ENCODE results near the gene SLC44A2. TPM values are rescaled to one million over a fixed set of nuclear protein-coding genes. Genes with fewer than 3 reads are reported as not detected.

Gene SLC44A2
- total and polyA plus RNA-seq, 10 donors: 108 to 358 (median 225) TPM

DNA sequence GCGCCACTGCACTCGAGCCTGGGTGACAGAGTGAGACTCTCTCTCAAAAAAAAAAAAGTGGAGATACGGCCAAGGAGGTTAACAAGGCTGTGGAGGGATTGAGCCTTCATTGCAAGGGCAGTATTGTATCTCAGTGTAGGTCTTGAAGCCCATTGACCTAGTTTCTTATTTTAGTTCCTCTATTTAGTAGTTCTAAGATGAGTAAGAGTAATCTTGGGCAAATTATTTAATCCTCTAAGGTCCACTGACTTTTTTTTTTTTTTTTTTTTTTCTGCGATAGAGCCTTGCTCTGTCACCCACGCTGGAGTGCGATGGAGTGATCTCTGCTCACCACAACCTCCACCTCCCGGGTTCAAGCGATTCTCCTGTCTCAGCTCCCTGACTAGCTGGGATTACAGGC lies 14.5 kb downstream of the SLC44A2 start:
- Histone ChIP-seq H3K27me3 (replicated peaks in 1 of 7) (no peaks in the 10 kb centered on the region), H3K36me3 (peaks cover 0 to 98% (median 84%) of the 10 kb centered on the region in 6 donors), H3K9me3 (no peaks in the 10 kb centered on the region), H3K4me3 (no peak overlapping the region), H3K27ac (peak overlapping the region in 5 of 8 donors; percentile 11 to 75 (median 38)), H3K4me1 (peaks cover 16 to 100% (median 63%) of the 10 kb centered on the region in 6 donors)
- WGBS, 5 donors: 52 to 69% (median 66%) methylated on average over 8 of the region's 8 CpGs
- no peak for TF ChIP-seq POLR2AphosphoS5 (IDR thresholded peaks at IDR 0.05)
- TF ChIP-seq, protein P1, sequence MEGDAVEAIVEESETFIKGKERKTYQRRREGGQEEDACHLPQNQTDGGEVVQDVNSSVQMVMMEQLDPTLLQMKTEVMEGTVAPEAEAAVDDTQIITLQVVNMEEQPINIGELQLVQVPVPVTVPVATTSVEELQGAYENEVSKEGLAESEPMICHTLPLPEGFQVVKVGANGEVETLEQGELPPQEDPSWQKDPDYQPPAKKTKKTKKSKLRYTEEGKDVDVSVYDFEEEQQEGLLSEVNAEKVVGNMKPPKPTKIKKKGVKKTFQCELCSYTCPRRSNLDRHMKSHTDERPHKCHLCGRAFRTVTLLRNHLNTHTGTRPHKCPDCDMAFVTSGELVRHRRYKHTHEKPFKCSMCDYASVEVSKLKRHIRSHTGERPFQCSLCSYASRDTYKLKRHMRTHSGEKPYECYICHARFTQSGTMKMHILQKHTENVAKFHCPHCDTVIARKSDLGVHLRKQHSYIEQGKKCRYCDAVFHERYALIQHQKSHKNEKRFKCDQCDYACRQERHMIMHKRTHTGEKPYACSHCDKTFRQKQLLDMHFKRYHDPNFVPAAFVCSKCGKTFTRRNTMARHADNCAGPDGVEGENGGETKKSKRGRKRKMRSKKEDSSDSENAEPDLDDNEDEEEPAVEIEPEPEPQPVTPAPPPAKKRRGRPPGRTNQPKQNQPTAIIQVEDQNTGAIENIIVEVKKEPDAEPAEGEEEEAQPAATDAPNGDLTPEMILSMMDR (IDR thresholded peaks at IDR 0.05 in 8 of 11, conservative IDR thresholded peaks at IDR 0.05 in 3 of 11): no peak
- TF ChIP-seq POLR2A (IDR thresholded peaks at IDR 0.05): no peak
- intact Hi-C loops (cut with DNase I; ENCODE audit: low total_unique reads): no loop called here
- no peak for DNase-seq

DNA sequence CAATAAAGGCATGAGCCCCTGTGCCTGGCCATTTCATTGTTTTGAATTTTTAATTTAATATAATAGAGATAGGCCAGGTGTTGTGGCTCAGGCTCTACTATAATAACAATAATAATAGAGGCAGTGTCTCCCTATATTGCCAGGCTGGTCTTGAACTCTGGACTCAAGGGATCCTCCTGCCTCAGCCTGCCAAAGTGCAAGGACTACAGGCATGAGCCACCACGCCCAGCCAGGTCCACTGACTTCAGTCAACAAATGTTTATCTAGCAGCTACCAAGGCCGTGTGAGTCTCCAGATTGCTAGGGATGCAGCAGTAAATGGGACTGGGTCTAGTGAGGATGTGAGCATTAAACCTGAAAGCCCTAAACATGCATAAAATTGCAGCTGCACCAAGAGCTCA lies 15.0 kb downstream of the SLC44A2 start:
- Histone ChIP-seq H3K36me3 (peaks cover 0 to 93% (median 79%) of the 10 kb centered on the region in 6 donors), H3K27ac (peak overlapping the region in 4 of 8 donors; percentile 11 to 70 (median 28)), H3K9me3 (no peaks in the 10 kb centered on the region), H3K4me1 (peaks cover 16 to 100% (median 61%) of the 10 kb centered on the region in 6 donors), H3K27me3 (replicated peaks in 1 of 7) (no peaks in the 10 kb centered on the region), H3K4me3 (no peak overlapping the region)
- intact Hi-C loops (cut with DNase I; ENCODE audit: low total_unique reads): no loop called here
- WGBS, 5 donors: 51 to 100% (median 84%) methylated on average over 2 of the region's 2 CpGs
- TF ChIP-seq, protein P1 (IDR thresholded peaks at IDR 0.05 in 8 of 11, conservative IDR thresholded peaks at IDR 0.05 in 3 of 11): no peak
- TF ChIP-seq POLR2AphosphoS5 (IDR thresholded peaks at IDR 0.05) (no peak), POLR2A (IDR thresholded peaks at IDR 0.05) (no peak)
- no peak for DNase-seq

GRCh38 chr19:10641248-10641647 lies 15.9 kb downstream of the SLC44A2 start:
- intact Hi-C loops (cut with DNase I; ENCODE audit: low total_unique reads): no loop called here
- peaks cover 0 to 84% (median 70%) of the 10 kb centered on the region in 6 donors for H3K36me3 ChIP-seq
- H3K27me3 ChIP-seq (replicated peaks in 1 of 7): no peaks in the 10 kb centered on the region
- peak overlapping the region in 1 of 8 donors; percentile 9 for H3K27ac ChIP-seq
- no peaks in the 10 kb centered on the region for H3K9me3 ChIP-seq
- no peak for DNase-seq
- 63 to 71% (median 65%) methylated on average over 4 of the region's 4 CpGs for WGBS, 5 donors
- no peak overlapping the region for H3K4me3 ChIP-seq
- TF ChIP-seq POLR2AphosphoS5 (IDR thresholded peaks at IDR 0.05) (no peak), POLR2A (IDR thresholded peaks at IDR 0.05) (no peak)
- TF ChIP-seq, protein P1 (IDR thresholded peaks at IDR 0.05 in 8 of 11, conservative IDR thresholded peaks at IDR 0.05 in 3 of 11): no peak
- H3K4me1 ChIP-seq: peaks cover 16 to 92% (median 53%) of the 10 kb centered on the region in 6 donors

- H3K36me3 ChIP-seq: peaks cover 0 to 70% (median 56%) of the 10 kb centered on the region in 6 donors
- no peak for DNase-seq
- 63 to 88% (median 69%) methylated on average over 25 of the region's 25 CpGs for WGBS, 5 donors
- no peak overlapping the region for H3K4me3 ChIP-seq
- H3K9me3 ChIP-seq: no peaks in the 10 kb centered on the region
- peak overlapping the region in 6 of 8 donors; percentile 22 to 76 (median 66) for H3K27ac ChIP-seq
- TF ChIP-seq POLR2AphosphoS5 (IDR thresholded peaks at IDR 0.05): peak in 2 of 3 donors; percentile 43 to 72
- TF ChIP-seq POLR2A (IDR thresholded peaks at IDR 0.05): no peak
- intact Hi-C loops (cut with DNase I; ENCODE audit: low total_unique reads): no loop called here
- peaks cover 16 to 78% (median 45%) of the 10 kb centered on the region in 6 donors for H3K4me1 ChIP-seq
- H3K27me3 ChIP-seq (replicated peaks in 1 of 7): no peaks in the 10 kb centered on the region
These were observed 17.3 kb downstream of the SLC44A2 start for GRCh38 chr19:10642473-10643171.
